Stomach (tissue), 9 donors: ENCODE data around the gene BICD2. TPM values are rescaled to one million over a fixed set of nuclear protein-coding genes. Genes with fewer than 3 reads are reported as not detected.

Experiments used
- DNase-seq, 2 donors: peaks; one replicate each; pipeline versions ENCODE4 v3.0.0 to v3.0.0-alpha.2; 2013 to 2019
- H3K27ac ChIP-seq, 5 donors: fragments of 200-600 bp in 4 of 5; sonication (generic) in 4 of 5; one replicate each; pipeline ENCODE4 v1.5.1; 2013 to 2019; ENCODE audit warnings: mild to moderate bottlenecking in 1 of 5, moderate library complexity in 1 of 5
- H3K27me3 ChIP-seq, 3 donors: fragments of 200-600 bp; sonication (generic); one replicate each; pipeline ENCODE4 v1.5.1; 2017 to 2019; ENCODE audit warnings: mixed run types in 1 of 3
- H3K36me3 ChIP-seq, 4 donors: fragments of 200-600 bp; sonication (generic); 1 replicate in 3 of 4; 2 replicates in 1 of 4; pipeline ENCODE4 v1.5.1; 2016 to 2019
- H3K4me1 ChIP-seq, 4 donors: fragments of 200-600 bp; sonication (generic); one replicate each; pipeline ENCODE4 v1.5.1; 2016 to 2019
- H3K4me3 ChIP-seq, 4 donors: fragments of 200-600 bp; sonication (generic) in 3 of 4; one replicate each; pipeline ENCODE4 v1.5.1; 2016 to 2019; ENCODE audit warnings: mild to moderate bottlenecking in 1 of 4
- H3K9me3 ChIP-seq, 4 donors: fragments of 200-600 bp; sonication (generic); one replicate each; pipeline ENCODE4 v1.5.1; 2016 to 2019
- EP300 ChIP-seq: sonication (generic); formaldehyde crosslinking; IDR thresholded peaks from one replicate; pipeline ENCODE4 v1.6.1; 2017; ENCODE audit warnings: antibody characterized with exemption
- POLR2A ChIP-seq, 4 donors: fragments of 450-650 bp; IDR thresholded peaks; one replicate each; pipeline ENCODE4 v1.6.1; 2016; ENCODE audit warnings: antibody characterized with exemption in 4 of 4, control low read depth in 2 of 4, mild to moderate bottlenecking in 1 of 4, moderate library complexity in 1 of 4
- POLR2AphosphoS5 ChIP-seq, 3 donors: sonication (generic); formaldehyde crosslinking; IDR thresholded peaks; one replicate each; pipeline ENCODE4 v1.6.1; 2016; ENCODE audit warnings: antibody characterized with exemption in 3 of 3
- WGBS, 5 donors: extraction: QIAGEN DNeasy Blood & Tissue Kit in 3 of 5; methylation state at CpG; one replicate each; pipeline versions ENCODE4 v1.1.5 to v1.1.7; 2013 to 2018; 5-methylcytosine and 5-hydroxymethylcytosine counted together
- intact Hi-C: fragments of 100-400 bp; cut with DNase I; formaldehyde crosslinking; loops from one replicate; pipeline ENCODE4 v1.15.1; 2023; ENCODE audit warnings: low total_unique reads
- polyA plus RNA-seq, 3 donors: library from polyadenylated mRNA; stranded (reverse); fragments of 200-250 nt; gene quantifications; one replicate each; pipeline ENCODE4 v1.2.3, GENCODE V29; 2013
- total RNA-seq, 5 donors: library from RNA; depleted of rRNA; stranded (reverse); fragments of >200 nt; gene quantifications; one replicate each; pipeline versions ENCODE4 v1.1.0 to v1.2.3, GENCODE V29; 2014 to 2016
- TF ChIP-seq, protein P1 (sequence below), 7 experiments: fragments of 450-650 bp in 4 of 7; fragments of 200-600 bp in 3 of 7; sonication (generic) in 3 of 7; IDR thresholded peaks; one replicate each; pipeline ENCODE4 v1.5.1; 2016 to 2019; ENCODE audit warnings: antibody characterized with exemption in 7 of 7, control low read depth in 2 of 7, mild to moderate bottlenecking in 1 of 7
- donor health status: healthy with polysubstance abuse.
- donor health status: Bipolar disorder and iron deficiency.
- donor health status: healthy.

BICD2 gene
- total and polyA plus RNA-seq, 8 donors = 5.9 to 32.6 (median 16.4) TPM

DNA sequence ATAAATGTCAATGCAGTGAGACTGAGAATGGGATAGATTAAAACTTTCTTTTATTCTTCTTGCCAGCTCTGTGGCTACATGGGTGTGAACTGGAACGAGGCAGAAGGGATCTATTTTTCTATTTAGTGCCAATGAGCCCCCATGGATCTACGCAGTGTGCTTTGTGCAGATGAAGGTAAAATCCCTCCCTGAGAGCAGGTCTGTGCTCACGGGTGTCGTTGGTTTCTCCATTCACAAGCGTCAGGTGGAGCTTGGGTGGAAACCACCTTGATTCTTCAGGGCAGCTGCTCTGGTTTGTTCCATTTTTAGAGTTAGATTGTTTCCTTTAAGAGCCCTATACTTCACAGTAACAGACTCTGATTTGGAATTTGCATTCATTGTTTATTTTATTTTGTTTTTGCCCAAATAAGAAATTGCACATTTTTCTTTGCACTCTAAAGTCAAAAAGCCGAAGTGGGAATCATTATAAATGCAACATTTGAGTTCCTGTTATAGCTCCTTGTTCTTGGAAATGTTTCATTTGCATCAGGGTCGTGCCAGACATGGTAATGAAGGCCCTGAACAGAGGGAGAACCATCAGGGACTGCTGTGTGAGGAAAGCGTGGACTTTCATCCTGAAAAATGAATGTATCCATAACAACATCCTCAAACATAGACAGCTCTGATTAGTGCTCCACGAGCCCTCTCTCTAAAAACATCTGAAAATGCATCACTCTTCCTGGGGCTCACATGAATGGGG lies 31.1 kb upstream of the BICD2 start:
- Histone ChIP-seq H3K27me3 (peaks cover 0 to 58% (median 5%) of the 10 kb centered on the region in 3 donors), H3K36me3 (no peaks in the 10 kb centered on the region), H3K4me1 (peaks cover 0 to 4% (median 2%) of the 10 kb centered on the region in 4 donors), H3K4me3 (no peak overlapping the region), H3K9me3 (no peaks in the 10 kb centered on the region), H3K27ac (no peak overlapping the region)
- 34 to 50% (median 38%) methylated on average over 9 of the region's 9 CpGs for WGBS, 5 donors
- no peak for DNase-seq
- no peak for TF ChIP-seq EP300
- intact Hi-C loops = loop anchor here (2.0 kb wide), 1 partner anchor 79 kb away; no protein-coding TSS in a partner anchor

DNA sequence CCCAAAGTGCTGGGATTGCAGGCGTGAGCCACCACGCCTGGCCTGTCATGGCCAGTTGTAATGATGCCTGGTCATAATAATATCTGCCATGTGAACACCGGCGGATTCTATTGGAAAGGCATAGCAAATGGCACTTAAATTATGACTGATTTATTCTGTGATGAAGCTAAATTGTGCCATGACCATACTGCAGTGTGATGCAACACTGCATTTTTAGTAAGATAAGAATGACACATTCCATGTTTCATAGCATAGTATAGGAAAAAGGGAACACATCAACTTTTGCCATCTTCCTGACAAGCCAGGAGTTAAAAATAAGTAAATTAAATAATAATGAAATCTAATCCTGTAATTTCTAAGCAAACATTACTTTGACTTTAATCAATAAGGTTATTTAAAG lies 30.4 kb upstream of the BICD2 start:
- TF ChIP-seq POLR2AphosphoS5 (IDR thresholded peaks at IDR 0.05) = no peak
- TF ChIP-seq, protein P1, sequence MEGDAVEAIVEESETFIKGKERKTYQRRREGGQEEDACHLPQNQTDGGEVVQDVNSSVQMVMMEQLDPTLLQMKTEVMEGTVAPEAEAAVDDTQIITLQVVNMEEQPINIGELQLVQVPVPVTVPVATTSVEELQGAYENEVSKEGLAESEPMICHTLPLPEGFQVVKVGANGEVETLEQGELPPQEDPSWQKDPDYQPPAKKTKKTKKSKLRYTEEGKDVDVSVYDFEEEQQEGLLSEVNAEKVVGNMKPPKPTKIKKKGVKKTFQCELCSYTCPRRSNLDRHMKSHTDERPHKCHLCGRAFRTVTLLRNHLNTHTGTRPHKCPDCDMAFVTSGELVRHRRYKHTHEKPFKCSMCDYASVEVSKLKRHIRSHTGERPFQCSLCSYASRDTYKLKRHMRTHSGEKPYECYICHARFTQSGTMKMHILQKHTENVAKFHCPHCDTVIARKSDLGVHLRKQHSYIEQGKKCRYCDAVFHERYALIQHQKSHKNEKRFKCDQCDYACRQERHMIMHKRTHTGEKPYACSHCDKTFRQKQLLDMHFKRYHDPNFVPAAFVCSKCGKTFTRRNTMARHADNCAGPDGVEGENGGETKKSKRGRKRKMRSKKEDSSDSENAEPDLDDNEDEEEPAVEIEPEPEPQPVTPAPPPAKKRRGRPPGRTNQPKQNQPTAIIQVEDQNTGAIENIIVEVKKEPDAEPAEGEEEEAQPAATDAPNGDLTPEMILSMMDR (IDR thresholded peaks at IDR 0.05) = no peak
- TF ChIP-seq EP300 = no peak
- TF ChIP-seq POLR2A (IDR thresholded peaks at IDR 0.05) = no peak
- intact Hi-C loops = loop anchor here (2.0 kb wide), 1 partner anchor 78 kb away; no protein-coding TSS in a partner anchor
- Histone ChIP-seq H3K9me3 (no peaks in the 10 kb centered on the region), H3K4me3 (no peak overlapping the region), H3K27ac (no peak overlapping the region), H3K27me3 (peaks cover 0 to 51% (median 5%) of the 10 kb centered on the region in 3 donors), H3K4me1 (peaks cover 0 to 8% (median 4%) of the 10 kb centered on the region in 4 donors), H3K36me3 (no peaks in the 10 kb centered on the region)
- 71 to 92% (median 87%) methylated on average over 4 of the region's 4 CpGs for WGBS, 5 donors
- no peak for DNase-seq

DNA sequence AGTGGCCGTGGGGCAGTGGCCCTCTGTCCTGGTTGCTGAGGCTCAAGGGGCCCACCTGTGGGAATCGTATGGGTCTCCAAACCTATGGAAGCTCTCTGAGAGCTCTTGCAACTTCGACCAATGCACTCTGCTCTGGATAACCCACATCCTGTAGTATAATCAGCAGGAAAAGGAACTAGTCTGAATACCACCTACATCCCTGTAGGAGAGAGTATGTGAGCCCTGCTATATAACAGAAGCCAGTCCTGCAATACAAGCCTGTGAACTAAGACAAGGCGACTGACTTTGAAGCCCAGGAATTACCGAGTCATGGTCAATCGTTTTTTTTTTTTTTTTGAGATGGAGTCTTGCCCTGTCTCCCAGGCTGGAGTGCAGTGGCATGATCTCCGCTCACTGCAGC lies 29.8 kb upstream of the BICD2 start:
- H3K27me3 ChIP-seq = peaks cover 0 to 45% (median 5%) of the 10 kb centered on the region in 3 donors
- no peak overlapping the region for H3K27ac ChIP-seq
- peaks cover 0 to 8% (median 4%) of the 10 kb centered on the region in 4 donors for H3K4me1 ChIP-seq
- DNase-seq = no peak
- 66 to 79% (median 71%) methylated on average over 7 of the region's 7 CpGs for WGBS, 5 donors
- no peaks in the 10 kb centered on the region for H3K36me3 ChIP-seq
- intact Hi-C loops = loop anchor here (2.0 kb wide), 1 partner anchor 78 kb away; no protein-coding TSS in a partner anchor
- no peaks in the 10 kb centered on the region for H3K9me3 ChIP-seq
- TF ChIP-seq, protein P1 (IDR thresholded peaks at IDR 0.05) = no peak
- TF ChIP-seq POLR2AphosphoS5 (IDR thresholded peaks at IDR 0.05) (no peak), EP300 (no peak), POLR2A (IDR thresholded peaks at IDR 0.05) (no peak)
- H3K4me3 ChIP-seq = no peak overlapping the region

DNA sequence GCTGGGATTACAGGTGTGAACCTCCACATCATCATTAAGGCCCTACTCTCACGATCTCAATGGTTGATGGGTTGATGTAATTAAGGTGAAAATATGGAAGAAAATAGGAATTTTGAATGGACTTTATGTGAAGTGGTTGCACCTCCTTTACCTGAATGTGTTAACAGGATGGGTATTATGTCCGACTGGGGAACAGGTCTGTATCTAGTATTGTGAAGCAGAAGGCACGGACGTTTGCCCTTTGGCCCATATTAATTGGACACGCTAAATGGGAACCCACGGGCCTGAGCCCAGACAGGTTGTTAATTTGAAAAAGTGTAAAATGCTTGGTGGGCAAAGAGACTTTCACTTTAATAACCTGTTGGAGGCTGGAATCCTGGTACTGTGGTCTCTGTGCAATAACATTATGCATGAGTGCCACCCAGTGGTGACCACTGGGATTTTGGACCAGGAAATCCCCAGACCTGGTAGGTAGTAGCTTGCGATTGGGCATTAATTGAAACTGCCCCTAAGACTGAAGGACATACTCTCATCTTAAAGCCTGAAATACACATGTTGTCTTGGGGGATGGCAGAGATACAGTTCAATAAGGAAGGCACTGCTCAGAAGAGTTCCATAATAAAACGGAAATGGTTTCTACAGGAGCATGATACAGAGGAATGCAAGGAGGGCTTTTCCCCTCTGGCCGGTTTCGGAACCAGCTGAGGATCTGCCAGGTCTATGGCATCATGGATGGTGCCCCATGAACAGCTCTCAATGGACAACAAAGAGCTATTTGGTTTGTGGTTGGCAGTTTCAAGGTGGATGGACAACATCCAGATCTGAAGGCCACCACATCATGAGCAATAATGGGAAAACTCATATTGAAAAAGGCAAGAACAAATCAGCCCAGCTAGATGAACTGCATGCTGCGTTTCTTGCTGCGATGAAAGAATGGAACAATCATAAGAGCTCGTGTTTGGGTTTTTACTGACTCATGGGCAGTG lies 26.2 kb upstream of the BICD2 start:
- Histone ChIP-seq H3K9me3 (peaks cover 0 to 5% (median 0%) of the 10 kb centered on the region in 4 donors), H3K4me1 (peaks cover 0 to 8% (median 4%) of the 10 kb centered on the region in 4 donors), H3K27ac (no peak overlapping the region), H3K36me3 (no peaks in the 10 kb centered on the region), H3K4me3 (peak overlapping the region in 1 of 4 donors; percentile 7), H3K27me3 (peaks cover 0 to 10% (median 0%) of the 10 kb centered on the region in 3 donors)
- WGBS, 5 donors = 33 to 43% (median 39%) methylated on average over 13 of the region's 13 CpGs
- peak; percentile 89 to 92 for DNase-seq
- TF ChIP-seq, protein P1 (IDR thresholded peaks at IDR 0.05) = peak in 5 of 7 experiments; percentile 71 to 89 (median 86)
- TF ChIP-seq POLR2AphosphoS5 (IDR thresholded peaks at IDR 0.05) = peak in 1 of 3 donors; percentile 45
- no peak for TF ChIP-seq EP300
- intact Hi-C loops = no loop called here
